Muscle layer of duodenum (tissue), 2 donors: ENCODE measurements around the gene TMSB4X.
"Not testable (repeated sequence)": the region's sequence is repeated elsewhere in the genome, so short reads cannot be mapped to it uniquely, and the experiment has no call there.

Experiments
- H3K27ac ChIP-seq: one replicate; pipeline ENCODE4 v1.7.0; 2013; ENCODE audit warnings: mild to moderate bottlenecking, low read length
- H3K27me3 ChIP-seq: one replicate; pipeline ENCODE4 v1.7.0; 2013; ENCODE audit warnings: low read depth, mild to moderate bottlenecking, control low read depth, low read length
- H3K36me3 ChIP-seq, 2 donors: one replicate each; pipeline ENCODE4 v1.7.0; 2013; ENCODE audit warnings: low read length in 2 of 2, control low read depth in 1 of 2, mild to moderate bottlenecking in 1 of 2; ENCODE audit not compliant: insufficient read depth in 2 of 2, control insufficient read depth in 1 of 2
- H3K4me1 ChIP-seq, 2 donors: one replicate each; pipeline ENCODE4 v1.7.0; 2013; ENCODE audit warnings: low read length in 2 of 2, mild to moderate bottlenecking in 2 of 2, control low read depth in 1 of 2, moderate library complexity in 1 of 2; ENCODE audit not compliant: insufficient read depth in 2 of 2, control insufficient read depth in 1 of 2
- H3K4me3 ChIP-seq, 2 donors: one replicate each; pipeline ENCODE4 v1.7.0; 2013; ENCODE audit warnings: low read length in 2 of 2, low read depth in 1 of 2, mild to moderate bottlenecking in 1 of 2
- H3K9me3 ChIP-seq, 2 donors: one replicate each; pipeline ENCODE4 v1.7.0; 2013; ENCODE audit warnings: low read length in 2 of 2, control low read depth in 1 of 2, mild to moderate bottlenecking in 1 of 2; ENCODE audit not compliant: control insufficient read depth in 1 of 2
- donor health status: healthy.

Gene TMSB4X

DNA sequence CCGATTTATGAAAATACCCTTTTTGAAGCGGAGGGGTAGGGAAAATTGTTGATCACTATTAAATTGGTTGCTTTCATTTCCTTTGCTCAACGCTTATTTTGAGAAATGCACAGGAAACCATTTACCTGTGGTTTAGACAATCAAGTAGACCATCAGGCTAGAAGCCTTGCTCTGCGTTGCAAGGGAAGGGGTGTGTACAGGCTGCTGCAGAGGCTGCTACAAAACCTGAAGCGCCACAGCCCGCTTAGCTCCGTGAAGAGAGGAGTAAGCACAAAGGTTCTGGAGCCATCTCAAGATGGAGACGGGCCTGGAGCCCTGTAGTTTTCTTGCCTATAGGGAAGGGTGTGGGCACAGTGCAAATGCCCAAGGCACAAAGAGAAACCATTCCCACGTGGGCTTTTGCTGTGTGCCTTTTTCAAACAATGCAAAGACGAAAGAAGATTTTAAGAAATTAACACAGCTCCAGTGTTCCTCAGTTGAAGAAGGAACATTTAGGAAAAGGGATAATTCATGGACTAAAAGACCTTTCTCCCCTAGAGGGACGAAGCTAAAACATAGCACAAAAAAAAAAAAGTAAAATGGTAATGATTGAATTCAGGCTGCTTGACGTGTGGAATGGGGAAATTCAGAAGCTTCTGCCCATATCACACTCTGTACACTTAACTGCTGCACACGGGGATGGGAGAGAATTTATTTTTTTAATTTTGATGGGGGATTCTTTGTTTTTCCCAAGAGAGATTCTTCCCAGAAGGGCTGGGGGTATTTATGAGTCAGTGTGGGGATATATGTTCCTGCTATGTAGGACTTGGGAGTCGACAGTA lies 3.5 kb downstream of the TMSB4X start:
- Histone ChIP-seq H3K36me3 (no peaks in the 10 kb centered on the region), H3K27ac (peak overlapping the region; percentile 87), H3K9me3 (no peaks in the 10 kb centered on the region), H3K4me3 (peak overlapping the region; percentile 61 to 81), H3K27me3 (no peaks in the 10 kb centered on the region), H3K4me1 (no peaks in the 10 kb centered on the region)

DNA sequence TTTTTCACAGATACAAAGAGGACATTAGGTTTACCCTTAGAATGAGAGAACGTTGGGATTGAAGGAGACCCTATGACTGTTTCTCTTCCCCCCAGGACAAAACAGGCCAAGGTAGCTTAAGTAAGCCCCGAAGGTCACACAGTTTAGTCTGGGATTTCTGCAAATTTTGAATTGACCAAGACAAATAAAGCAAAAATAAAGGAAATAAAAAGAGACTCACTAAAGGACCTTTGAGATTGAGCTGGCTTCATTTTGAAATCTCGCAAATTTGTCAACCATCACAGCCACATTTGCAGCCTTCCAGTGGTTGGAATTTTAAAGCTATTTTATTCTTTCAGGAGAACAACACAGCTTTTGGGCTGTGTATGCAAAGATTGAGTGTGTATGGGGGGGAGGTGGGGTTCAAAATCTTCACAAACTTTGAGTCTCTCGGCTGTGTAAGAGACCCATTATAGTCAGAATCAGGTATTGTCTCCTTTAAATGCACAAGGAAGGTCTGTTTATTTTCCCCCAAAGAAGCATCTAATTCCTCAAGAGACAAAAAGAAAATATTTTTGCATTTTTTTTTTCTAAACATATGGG lies 4.2 kb downstream of the TMSB4X start:
- Histone ChIP-seq H3K9me3 (no peaks in the 10 kb centered on the region), H3K4me1 (no peaks in the 10 kb centered on the region), H3K4me3 (peak overlapping the region in 1 of 2 donors; percentile 81), H3K27ac (peak overlapping the region; percentile 87), H3K27me3 (no peaks in the 10 kb centered on the region), H3K36me3 (no peaks in the 10 kb centered on the region)

DNA sequence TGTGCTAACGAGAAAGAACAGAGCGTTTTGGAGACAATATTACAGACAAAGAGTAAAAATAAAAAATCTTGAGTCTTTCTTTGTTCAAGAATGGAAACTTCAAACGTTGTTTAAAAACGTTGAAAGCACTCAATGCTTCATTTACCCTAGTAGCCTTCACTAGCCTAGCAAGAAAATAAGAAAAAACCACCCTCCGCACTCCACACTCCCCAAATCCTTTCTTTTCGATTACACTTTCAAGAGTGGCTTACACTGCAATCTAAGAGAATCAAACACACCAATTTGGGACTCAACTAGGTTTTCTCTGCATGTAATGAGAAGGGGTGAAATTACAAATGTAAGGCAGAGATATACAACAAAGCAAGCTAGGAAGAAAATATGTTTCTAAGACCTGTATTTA lies 4.7 kb downstream of the TMSB4X start:
- H3K27me3 ChIP-seq = no peaks in the 10 kb centered on the region
- no peaks in the 10 kb centered on the region for H3K4me1 ChIP-seq
- H3K4me3 ChIP-seq = no peak overlapping the region
- no peaks in the 10 kb centered on the region for H3K36me3 ChIP-seq
- H3K27ac ChIP-seq = peak overlapping the region; percentile 49
- no peaks in the 10 kb centered on the region for H3K9me3 ChIP-seq

DNA sequence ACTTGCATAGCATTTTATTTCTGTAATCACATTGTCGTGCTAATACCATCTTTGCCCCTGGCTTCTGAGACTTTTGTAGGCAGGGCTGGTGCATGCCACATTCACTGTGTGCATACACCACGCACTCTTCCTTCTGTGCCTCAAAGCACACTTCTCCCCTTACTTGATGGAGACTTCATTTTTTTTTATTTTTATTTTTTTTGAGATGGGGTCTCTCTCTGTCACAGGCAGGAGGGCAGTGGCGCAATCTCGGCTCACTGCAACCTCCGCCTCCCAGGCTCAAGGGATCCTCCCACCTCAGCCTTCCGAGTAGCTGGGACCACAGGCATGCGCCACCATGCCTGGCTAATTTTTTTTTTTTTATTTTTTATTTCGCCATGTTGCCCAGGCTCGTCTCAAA lies 5.1 kb downstream of the TMSB4X start:
- peak overlapping the region; percentile 49 for H3K27ac ChIP-seq
- H3K4me1 ChIP-seq, H3K27me3 ChIP-seq: not testable (repeated sequence)

DNA sequence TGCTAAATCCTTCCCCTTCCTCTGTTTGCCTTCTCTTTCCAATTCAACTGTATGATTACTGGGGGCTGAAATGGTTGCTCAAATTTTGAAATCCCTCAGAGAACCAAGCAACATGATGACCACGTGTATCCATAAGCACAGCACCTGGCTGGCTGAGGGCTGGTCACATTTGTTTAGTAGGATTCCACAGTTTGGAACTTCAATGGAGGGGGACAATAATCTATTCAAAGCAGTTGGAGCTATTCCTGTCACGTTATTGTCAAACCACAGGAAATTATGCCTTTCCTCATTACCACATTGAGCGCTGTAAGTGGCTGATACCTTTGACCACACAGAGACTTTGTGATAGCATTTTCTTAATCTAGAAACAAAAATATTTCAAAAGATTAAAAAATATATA lies 7.0 kb downstream of the TMSB4X start:
- Histone ChIP-seq H3K27me3 (no peaks in the 10 kb centered on the region), H3K27ac (no peak overlapping the region), H3K9me3 (no peaks in the 10 kb centered on the region), H3K36me3 (no peaks in the 10 kb centered on the region), H3K4me3 (no peak overlapping the region), H3K4me1 (no peaks in the 10 kb centered on the region)

More for the DNA sequence above, 5.1 kb downstream of the TMSB4X start:
- not testable (repeated sequence) for H3K4me3 ChIP-seq, H3K9me3 ChIP-seq, H3K36me3 ChIP-seq

DNA sequence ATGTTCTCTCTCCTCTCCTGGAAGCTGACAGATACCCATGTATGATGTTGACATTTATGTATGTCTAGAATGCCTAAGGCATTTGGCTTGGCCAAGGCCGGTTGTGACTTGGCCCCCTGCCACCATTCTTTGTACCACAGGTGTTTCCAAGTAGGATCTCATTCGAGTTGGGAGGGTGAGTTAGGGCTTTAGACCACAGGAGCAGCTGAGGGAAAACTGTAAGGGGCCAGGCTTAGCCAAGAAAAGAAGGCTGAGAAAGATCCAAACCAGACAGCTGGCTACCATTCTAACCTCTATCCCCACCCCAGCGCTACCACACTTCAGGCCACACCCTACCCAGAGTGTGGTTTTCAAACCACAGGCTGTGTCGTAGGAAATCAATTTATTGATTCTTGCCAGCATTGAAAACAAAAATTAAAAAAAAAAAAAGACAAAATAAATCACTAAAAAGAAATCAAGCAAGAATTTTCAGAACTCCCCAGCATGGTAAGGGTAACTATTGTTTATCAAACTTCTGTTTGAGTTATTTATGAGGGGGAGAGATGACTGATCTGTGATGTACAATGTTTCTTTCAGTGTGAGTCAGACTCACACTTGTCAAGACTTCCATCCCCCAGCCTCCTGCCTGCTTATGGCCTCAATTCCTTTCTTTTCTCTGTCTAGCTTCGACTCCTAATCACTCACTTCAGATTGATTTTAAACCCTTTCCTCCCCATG lies 9.9 kb downstream of the TMSB4X start:
- H3K27ac ChIP-seq = no peak overlapping the region
- H3K27me3 ChIP-seq = no peaks in the 10 kb centered on the region
- H3K36me3 ChIP-seq = no peaks in the 10 kb centered on the region
- H3K4me1 ChIP-seq = no peaks in the 10 kb centered on the region
- H3K9me3 ChIP-seq = no peaks in the 10 kb centered on the region
- H3K4me3 ChIP-seq = no peak overlapping the region

DNA sequence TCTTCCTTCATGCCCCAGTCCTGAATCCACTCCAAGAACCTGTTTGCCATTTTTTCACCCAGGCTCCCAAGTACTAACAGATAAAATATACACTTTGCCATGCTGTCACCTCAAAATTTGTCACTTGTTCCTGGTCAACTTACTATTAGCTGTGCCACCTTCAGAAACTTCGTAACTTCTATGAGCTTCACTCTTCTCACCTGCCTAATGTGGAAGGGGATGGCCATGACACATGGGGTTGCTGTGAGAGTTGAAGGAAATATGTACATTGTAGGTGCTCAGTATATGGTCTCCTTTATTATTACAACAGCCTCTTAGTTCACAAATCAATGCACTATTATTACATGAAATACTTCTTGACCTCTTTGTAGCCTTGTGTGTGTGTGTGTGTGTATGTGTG lies 10.4 kb downstream of the TMSB4X start:
- Histone ChIP-seq H3K9me3 (no peaks in the 10 kb centered on the region), H3K4me1 (no peaks in the 10 kb centered on the region)

DNA sequence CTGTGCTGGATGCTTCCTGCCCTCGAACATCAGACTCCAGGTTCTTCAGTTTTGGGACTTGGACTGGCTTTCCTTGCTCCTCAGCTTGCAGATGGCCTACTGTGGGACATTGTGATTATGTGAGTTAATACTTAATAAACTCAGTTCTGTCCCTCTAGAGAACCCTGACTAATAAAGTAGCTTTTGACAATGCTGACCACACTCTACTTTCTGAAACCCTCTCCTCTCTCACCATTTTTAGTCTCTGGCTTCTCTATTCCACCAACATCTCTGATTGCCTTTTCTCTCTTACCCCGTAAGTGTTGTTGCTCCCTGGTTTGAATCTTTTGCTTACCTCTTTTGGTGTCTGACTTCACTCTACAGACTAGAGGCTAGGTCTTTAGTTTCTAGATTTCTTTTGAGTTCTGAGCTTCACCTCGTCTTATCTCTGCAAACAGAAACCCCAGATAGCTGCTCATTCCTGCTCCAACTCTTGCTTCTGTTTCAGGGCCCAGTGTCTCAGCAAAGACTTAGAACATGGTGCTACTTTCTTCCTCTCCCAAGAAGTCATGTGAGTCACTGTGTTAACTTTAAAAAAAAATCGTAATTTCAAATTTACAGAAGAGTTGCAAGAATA lies 11.4 kb downstream of the TMSB4X start:
- Histone ChIP-seq H3K4me1 (no peaks in the 10 kb centered on the region), H3K36me3 (no peaks in the 10 kb centered on the region), H3K9me3 (no peaks in the 10 kb centered on the region), H3K4me3 (no peak overlapping the region), H3K27me3 (no peaks in the 10 kb centered on the region), H3K27ac (no peak overlapping the region)

More for the DNA sequence above, 10.4 kb downstream of the TMSB4X start:
- Histone ChIP-seq H3K27ac (no peak overlapping the region), H3K36me3 (no peaks in the 10 kb centered on the region), H3K27me3 (no peaks in the 10 kb centered on the region), H3K4me3 (no peak overlapping the region)

DNA sequence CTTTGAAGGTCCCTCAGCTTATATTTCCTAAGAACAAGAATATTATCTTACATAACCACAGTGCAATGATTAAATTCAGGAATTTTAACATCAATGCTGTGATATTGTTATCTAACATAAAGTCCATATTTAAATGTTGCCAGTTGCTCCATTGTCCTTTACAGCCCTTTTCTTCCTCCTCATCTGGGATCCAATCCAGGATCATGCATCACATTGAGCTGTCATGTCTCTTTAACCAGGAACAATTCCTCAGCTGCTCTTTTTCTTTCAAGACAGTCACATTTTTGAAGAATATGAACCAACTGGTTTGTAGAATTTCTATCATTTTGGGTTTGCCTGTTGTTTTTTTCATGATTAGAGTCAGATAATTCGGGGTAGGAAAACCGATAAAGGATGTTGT lies 12.0 kb downstream of the TMSB4X start:
- Histone ChIP-seq H3K4me1 (no peaks in the 10 kb centered on the region), H3K27ac (no peak overlapping the region), H3K36me3 (no peaks in the 10 kb centered on the region), H3K9me3 (no peaks in the 10 kb centered on the region), H3K27me3 (no peaks in the 10 kb centered on the region), H3K4me3 (no peak overlapping the region)

DNA sequence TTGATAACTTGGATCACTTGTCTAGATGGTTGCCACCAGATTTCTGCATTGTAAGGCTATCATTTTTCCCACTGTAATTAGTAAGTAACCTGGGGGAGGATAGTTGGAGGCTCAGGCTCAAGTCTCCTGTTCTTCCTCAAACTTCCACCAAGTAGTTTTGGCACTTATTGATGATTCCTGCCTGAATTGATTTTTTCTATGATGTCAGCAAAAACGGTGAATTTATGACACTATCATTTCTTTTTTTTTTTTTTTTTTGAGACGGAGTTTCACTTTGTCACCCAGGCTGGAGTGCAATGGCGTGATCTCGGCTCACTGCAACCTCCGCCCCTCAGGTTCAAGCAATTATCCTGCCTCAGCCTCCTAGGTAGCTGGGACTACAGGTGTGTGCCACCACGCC lies 12.4 kb downstream of the TMSB4X start:
- no peaks in the 10 kb centered on the region for H3K9me3 ChIP-seq
- H3K4me1 ChIP-seq = no peaks in the 10 kb centered on the region
- H3K27me3 ChIP-seq = no peaks in the 10 kb centered on the region
- no peak overlapping the region for H3K27ac ChIP-seq
- no peak overlapping the region for H3K4me3 ChIP-seq
- H3K36me3 ChIP-seq = no peaks in the 10 kb centered on the region

DNA sequence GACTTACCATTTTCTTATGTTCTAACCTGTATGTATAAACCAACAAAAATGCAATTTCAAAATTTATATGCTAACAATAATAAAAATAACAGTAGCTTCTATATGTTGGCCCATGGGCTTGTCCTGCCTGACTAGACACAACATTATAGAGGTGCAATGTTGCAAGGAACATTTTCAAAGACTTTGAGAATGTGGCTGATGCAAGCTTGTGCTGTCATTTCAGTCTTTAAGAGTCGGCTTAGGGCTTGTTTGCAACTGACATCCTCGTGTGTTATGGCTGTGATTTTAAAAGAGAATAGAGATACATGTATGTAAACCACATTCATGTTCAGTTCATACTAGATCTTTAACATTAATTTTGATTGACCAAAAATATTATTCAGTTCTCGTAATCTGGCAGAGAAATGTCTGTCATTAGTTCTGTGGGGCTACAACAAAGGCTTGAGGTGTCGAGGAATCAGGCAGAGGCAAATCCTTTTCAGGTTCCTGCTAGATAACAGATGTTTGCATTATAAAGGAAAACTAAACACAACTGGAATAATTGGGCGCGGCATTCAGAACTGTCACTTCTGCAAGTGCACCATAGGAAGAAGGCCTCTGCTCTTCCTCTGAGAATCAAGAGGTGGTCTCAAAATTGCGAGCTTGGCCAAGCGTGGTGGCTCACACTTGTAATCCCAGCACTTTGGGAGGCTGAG lies 13.1 kb downstream of the TMSB4X start:
- Histone ChIP-seq H3K27ac (no peak overlapping the region), H3K4me1 (no peaks in the 10 kb centered on the region), H3K27me3 (no peaks in the 10 kb centered on the region), H3K9me3 (no peaks in the 10 kb centered on the region), H3K36me3 (no peaks in the 10 kb centered on the region), H3K4me3 (no peak overlapping the region)
